TTC549 (cell line): ENCODE results near the gene EIF3J.
"Not testable (repeated sequence)": the region's sequence is repeated elsewhere in the genome, so short reads cannot be mapped to it uniquely, and the experiment has no call there.

ENCODE experiments used
- FAIRE-seq: peaks from 2 replicates; lab custom pipeline; 2012; peaks lifted over from hg19 to GRCh38; lab: Jason Lieb, UNC

EIF3J gene

GRCh38 chr15:44542596-44542995 is 5.6 kb downstream of the EIF3J start:
- FAIRE-seq: no peak

- not testable (repeated sequence) for FAIRE-seq
These were observed 7.8 kb downstream of the EIF3J start for GRCh38 chr15:44544745-44545144.

DNA sequence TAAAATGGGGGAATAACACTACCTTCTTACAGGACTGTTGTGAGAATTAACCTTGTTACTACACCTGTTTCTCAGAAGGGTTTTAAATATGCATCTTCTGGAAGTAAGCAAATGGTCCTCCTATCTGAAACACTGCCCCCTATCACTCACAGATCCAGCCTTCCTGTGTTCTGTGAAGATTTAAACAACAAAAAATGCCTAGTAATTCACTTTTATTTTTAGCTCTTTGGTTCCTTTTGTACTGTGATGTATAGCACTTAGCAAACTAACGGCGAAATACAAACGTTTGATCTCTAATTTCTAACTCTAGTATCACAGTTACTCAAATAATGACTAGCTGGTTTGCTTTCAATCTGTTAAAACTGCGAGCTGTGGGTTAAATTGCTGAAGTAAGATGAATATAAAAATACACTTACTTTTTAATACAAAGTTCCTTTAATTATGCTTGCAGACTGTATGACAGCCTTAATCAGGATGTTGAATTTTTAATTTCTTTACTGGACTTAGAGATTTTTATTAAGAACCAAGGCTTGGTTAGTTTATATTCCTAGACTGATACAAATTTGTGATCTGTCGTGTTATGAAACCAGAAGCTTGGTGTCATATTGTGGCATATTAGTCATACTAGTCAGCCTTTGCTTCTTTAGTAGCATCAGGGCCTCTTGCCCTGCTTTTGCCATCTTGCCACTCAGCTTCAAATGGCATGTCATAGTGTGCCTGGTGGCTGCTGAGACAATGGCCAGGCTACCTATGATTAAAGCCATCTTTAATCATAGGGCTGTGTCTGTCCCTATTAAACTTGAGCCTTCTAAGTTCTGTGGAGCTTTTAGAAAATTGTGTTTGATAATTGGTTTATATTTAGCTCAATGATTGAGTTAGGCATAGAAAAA is 9.2 kb downstream of the EIF3J start:
- FAIRE-seq: no peak

DNA sequence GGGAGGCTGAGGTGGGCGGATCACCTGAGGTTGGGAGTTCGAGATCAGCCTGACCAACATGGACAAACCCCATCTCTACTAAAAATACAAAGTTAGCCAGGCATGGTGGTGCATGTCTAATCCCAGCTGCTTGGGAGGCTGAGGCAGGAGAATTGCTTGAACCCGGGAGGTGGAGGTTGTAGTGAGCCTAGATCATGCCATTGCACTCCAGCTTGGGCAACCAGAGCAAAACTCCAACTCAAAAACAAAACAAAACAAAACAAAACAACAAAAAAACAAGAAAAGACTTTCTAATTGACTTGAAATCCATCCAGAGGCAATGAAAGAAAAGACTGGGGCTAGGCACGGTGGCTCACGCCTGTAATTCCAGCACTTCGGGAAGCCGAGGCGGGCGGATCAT is 12.2 kb downstream of the EIF3J start:
- FAIRE-seq: not testable (repeated sequence)

DNA sequence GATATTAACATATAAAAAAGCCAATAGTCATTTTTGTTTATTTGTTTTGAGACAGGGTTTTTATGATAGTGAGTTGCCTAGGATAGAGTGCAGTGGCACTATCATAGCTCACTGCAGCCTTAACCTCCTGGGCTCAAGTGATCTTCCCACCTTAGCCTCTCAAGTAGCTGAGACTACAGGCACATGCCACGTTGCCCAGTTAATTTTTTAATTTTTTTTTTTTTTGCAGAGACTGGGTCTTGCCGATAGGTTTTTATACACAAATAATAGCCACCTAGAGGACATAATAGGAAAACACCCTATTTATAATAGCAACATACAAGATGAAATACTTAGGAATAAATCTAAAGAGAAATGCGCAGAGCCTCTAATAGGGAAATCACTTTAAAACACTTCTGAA is 13.3 kb downstream of the EIF3J start:
- FAIRE-seq: no peak

- FAIRE-seq: no peak
These were observed 13.8 kb downstream of the EIF3J start for GRCh38 chr15:44550734-44551133.

- no peak for FAIRE-seq
These were observed 18.2 kb downstream of the EIF3J start for GRCh38 chr15:44554934-44555723.

- FAIRE-seq: not testable (repeated sequence)
These were observed 24.0 kb downstream of the EIF3J start for GRCh38 chr15:44560926-44561325.

DNA sequence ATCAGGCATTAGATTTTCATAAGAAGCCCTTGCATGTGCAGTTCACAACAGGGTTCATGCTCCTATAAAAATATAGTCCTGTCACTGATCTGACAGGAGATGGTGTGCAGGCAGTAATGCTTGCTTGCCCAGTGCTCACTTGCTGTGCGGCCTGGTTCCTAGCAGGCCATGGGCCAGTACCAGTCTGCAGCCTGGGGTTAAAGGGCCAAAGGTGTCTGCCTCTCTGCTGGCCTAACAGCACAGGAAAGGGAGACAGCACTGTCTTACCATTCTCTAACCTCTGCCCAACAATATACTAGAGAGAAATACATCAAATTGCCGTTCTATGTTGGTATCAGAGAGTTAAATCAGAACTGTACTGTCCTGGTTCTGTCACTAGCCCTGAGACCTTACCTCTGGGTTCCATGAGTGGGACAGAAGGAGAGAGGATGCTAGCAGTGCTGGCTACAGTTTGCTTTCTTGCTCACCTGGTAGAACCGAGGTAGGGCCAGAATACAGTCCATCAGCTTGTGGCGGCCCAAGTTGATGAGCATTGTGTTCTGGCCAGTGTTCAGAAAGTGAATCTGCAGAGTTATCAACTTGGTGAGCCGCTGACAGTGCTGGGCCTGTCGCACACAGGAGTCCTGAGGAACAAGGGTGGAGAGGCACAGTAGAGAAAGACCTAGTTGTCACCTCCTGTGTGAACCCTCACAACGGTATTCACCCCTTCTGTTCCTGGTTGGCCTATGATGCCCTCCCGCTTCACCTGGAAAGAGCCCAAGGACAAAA is 28.6 kb downstream of the EIF3J start:
- no peak for FAIRE-seq

GRCh38 chr15:44566155-44566540 is 29.2 kb downstream of the EIF3J start:
- no peak for FAIRE-seq

GRCh38 chr15:44568338-44568737 is 31.4 kb downstream of the EIF3J start:
- no peak for FAIRE-seq

- FAIRE-seq: no peak
These were observed 32.4 kb downstream of the EIF3J start for GRCh38 chr15:44569316-44569715.

DNA sequence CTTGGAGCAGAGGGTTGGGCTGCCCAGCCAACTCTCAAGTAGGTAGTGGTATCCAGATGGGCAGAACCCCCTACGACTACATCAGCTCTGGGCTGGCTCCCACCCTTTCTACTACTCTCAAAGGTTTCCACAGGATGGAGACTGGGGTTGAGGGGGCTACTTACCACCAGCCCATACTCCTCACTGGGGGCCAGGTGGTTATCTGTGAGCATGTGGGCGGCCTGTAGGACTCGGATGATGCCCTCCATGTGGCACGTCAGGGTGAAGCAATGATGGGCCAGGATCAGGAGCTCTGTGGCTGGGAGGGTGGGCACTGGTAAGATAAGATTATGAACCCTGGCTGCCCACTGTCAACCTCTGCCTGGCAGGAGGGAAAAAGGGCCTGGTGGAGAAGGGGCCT is 33.4 kb downstream of the EIF3J start:
- no peak for FAIRE-seq

DNA sequence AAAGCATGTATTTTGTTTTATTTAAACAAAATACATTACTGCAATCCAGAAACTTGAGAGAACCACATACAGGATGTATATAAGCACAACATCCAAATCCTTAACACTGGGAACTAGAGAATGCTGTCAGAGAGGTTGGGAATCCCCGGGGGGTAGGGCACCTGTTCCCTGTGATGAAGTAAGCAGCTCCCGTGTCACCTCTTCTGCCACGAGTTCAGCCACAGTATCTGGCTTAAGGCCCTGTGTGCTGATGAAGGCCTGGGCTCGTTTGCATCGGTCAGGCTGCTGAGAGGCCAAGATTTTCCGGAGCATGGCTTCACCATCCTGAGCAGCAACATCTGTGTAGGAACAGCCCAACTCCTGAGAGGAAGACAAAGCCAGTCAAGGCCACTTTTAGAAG is 36.4 kb downstream of the EIF3J start:
- FAIRE-seq: no peak

DNA sequence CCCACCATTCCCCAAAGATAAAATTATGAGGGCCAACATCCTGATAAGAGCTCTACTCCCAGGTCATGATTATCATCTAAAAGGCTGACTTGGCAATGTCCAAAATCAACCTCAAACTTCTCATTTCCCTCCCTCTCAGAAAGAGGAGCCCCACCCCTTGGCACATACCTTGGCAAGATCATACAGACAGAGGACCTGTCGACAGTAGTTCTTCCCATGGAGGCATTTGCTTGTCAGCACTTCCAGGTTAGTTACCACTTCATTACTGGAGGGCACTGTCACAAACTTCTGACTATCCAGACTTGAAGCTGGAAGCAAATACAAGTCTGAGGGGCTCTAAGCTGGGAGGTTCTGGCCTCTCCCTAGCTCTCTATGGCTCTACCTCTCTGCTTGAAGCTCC is 37.8 kb downstream of the EIF3J start:
- FAIRE-seq: no peak

GRCh38 chr15:44580105-44580504 is 43.2 kb downstream of the EIF3J start:
- FAIRE-seq: no peak

DNA sequence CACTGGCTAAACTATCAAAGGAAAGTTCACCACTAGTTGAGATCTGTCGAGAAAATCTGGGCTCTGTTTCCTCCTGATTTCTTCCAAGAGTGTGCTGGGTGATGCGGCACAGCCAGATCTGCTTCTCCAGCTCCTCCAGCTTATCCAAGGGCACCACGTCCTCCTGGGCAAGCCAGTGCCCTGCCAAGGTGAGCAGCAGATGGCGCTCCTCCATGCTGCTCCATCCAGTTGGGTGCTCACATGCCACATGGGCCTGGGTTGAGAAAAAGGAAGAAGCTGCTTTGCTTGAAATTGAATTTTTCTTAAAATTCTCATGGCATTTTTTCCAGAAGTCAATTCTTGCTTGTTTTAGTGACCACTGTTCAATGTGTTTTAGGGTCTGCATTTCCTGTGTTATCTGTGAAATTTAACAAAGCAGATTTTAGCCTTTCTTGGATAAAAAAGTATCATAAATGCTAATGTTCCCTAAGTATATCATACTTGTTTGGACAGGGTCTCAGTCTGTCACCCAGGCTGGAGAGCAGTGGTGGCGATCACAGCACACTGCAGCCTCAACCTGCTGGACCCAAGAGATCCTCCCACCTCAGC is 47.3 kb downstream of the EIF3J start:
- no peak for FAIRE-seq

- FAIRE-seq: no peak
These were observed 48.7 kb downstream of the EIF3J start for GRCh38 chr15:44585633-44586032.

DNA sequence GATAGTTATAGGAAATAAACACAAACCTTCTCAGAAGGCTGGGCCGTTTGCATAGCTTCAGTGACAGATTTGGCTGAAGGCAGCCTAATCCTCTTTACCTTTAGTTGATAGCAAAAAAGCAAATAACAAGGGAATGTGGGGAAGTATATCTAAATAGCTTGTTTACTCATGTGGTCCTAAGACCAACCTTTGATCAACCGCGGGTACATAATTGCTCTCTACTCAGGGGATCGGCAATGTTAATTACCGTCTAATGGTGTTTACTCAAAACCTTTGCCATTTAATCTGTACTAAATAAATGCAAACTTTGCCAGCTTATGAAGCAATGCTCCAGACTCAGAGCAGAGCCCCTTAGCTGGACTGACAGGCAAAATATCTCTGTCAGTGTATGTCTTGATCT is 51.6 kb downstream of the EIF3J start:
- no peak for FAIRE-seq

- FAIRE-seq: no peak
These were observed 54.4 kb downstream of the EIF3J start for GRCh38 chr15:44591326-44591725.

- FAIRE-seq: no peak
These were observed 56.2 kb downstream of the EIF3J start for GRCh38 chr15:44593042-44593736.

DNA sequence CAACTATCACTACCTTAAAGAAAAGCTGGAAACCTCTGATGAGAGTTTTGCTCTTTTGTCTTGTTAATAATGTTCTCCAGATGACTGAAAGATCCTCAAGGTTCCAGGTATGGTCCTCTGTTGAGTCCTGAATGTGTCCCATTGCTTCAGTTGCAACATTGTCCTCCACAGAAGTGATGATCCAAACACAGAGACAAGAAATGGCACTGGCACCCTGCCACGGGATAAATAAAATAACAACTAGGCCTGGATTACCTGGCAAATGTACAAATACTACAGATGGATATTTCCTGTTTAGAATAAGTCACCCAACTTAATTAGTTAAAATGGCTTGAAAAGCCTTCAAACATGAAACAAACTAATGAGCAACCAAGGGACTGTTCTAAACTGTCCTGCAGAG is 58.3 kb downstream of the EIF3J start:
- FAIRE-seq: no peak
